Neural crest cell (in vitro differentiated cells): ENCODE data around the gene NADK2. TPM values are rescaled to one million over a fixed set of nuclear protein-coding genes. Genes with fewer than 3 reads are reported as not detected.

Source experiments
- DNase-seq: peaks from one replicate; pipeline ENCODE4 v3.0.0; 2021; ENCODE audit warnings: low read depth, mixed read lengths, low spot score
- H3K27ac Mint-ChIP-seq: one replicate; pipeline ENCODE4 v1.8.0; 2021; ENCODE audit warnings: mild to moderate bottlenecking, mixed read lengths; ENCODE audit not compliant: unreplicated experiment
- H3K27me3 Mint-ChIP-seq: 2 replicates; pipeline ENCODE4 v1.8.0; 2021; ENCODE audit warnings: low read depth, mild to moderate bottlenecking, mixed read lengths
- H3K36me3 Mint-ChIP-seq: 2 replicates; pipeline ENCODE4 v1.8.0; 2021; ENCODE audit warnings: low read depth, mild to moderate bottlenecking, mixed read lengths
- H3K4me1 Mint-ChIP-seq: 2 replicates; pipeline ENCODE4 v1.8.0; 2021; ENCODE audit warnings: mixed read lengths
- H3K4me3 Mint-ChIP-seq: one replicate; pipeline ENCODE4 v1.8.0; 2021; ENCODE audit warnings: mild to moderate bottlenecking, mixed read lengths
- H3K9me3 Mint-ChIP-seq: 2 replicates; pipeline ENCODE4 v1.8.0; 2021; ENCODE audit warnings: mixed read lengths
- microRNA-seq: library from miRNA; unstranded; fragments of <30 nt; microRNA quantifications from one replicate; pipeline ENCODE4, GENCODE V29; 2020
- total RNA-seq: library from RNA; stranded (reverse); gene quantifications from 2 replicates; pipeline ENCODE4 v1.2.1, GENCODE V29; 2021
- TF ChIP-seq, protein P1 (sequence below): fragments of 200-600 bp; sonication (generic); conservative IDR thresholded peaks from 2 replicates; pipeline ENCODE4 v1.5.0; 2021; ENCODE audit warnings: antibody characterized with exemption, mild to moderate bottlenecking

Gene NADK2
- total RNA-seq, 1 donor from 2014 or later: 29.2 TPM

DNA sequence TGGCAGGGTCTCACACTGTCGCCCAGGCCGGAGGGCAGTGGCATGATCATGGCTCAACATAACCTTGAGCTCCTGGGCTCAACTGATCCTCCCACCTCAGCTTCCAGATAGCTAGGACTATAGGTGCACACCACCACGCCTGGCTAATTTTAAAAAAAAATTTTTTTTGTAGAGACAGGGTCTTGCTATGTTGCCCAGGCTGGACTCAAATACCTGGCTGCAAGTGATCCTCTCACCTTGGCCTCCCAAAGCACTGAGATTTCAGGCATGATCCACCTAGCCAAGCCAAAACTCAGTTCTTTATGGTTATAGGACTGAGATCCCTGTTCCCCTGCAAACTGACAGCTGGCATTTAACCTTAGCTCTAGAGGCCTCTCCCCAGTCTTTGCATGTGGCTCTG, 95.3 kb downstream of the NADK2 start:
- Mint-ChIP-seq H3K27me3 (no peaks in the 10 kb centered on the region), H3K4me1 (peaks cover 10% of the 10 kb centered on the region), H3K4me3 (no peak overlapping the region), H3K27ac (no peak overlapping the region), H3K36me3 (no peaks in the 10 kb centered on the region), H3K9me3 (no peaks in the 10 kb centered on the region)
- TF ChIP-seq, protein P1, sequence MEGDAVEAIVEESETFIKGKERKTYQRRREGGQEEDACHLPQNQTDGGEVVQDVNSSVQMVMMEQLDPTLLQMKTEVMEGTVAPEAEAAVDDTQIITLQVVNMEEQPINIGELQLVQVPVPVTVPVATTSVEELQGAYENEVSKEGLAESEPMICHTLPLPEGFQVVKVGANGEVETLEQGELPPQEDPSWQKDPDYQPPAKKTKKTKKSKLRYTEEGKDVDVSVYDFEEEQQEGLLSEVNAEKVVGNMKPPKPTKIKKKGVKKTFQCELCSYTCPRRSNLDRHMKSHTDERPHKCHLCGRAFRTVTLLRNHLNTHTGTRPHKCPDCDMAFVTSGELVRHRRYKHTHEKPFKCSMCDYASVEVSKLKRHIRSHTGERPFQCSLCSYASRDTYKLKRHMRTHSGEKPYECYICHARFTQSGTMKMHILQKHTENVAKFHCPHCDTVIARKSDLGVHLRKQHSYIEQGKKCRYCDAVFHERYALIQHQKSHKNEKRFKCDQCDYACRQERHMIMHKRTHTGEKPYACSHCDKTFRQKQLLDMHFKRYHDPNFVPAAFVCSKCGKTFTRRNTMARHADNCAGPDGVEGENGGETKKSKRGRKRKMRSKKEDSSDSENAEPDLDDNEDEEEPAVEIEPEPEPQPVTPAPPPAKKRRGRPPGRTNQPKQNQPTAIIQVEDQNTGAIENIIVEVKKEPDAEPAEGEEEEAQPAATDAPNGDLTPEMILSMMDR: no peak
- no peak for DNase-seq

DNA sequence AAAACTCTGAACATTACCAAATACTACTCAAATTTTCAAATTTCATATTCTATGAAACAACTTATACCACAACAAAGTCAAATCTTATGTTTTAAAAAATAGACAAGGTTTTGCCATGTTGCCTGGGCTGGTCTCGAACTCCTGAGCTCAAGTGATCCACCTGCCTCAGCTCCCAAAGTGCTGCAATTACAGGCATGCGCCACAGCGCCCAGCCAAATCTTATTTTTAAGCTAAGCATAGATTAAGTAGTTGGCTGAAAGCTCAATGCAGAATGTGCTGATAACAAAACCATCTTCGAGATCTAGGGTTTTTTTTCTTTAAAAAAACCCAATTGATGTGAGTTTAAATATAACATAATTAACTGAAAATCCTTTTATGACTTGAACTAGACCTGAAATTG, 96.4 kb downstream of the NADK2 start:
- no peak overlapping the region for H3K27ac Mint-ChIP-seq

More for the DNA sequence above, 96.4 kb downstream of the NADK2 start:
- Mint-ChIP-seq H3K9me3 (no peaks in the 10 kb centered on the region), H3K36me3 (peaks cover 5% of the 10 kb centered on the region), H3K27me3 (no peaks in the 10 kb centered on the region), H3K4me1 (peaks cover 2% of the 10 kb centered on the region), H3K4me3 (no peak overlapping the region)
- no peak for DNase-seq
- TF ChIP-seq, protein P1: no peak

Small RNA genes within 50 kb of the gene (microRNA-seq; reads per million reads assigned to microRNA genes)
- gene MIR580: 5.3 reads per million

Other genes starting within 250 kb of the NADK2 start
- 0.64 and 0.79 TPM in 2 replicates for gene UGT3A2, start 175.0 kb downstream of the NADK2 start, total RNA-seq
- 7.7 and 9.1 TPM in 2 replicates for gene LMBRD2, start 90.0 kb downstream of the NADK2 start, total RNA-seq
- gene SKP2, start 89.8 kb downstream of the NADK2 start, total RNA-seq: 147 and 153 TPM in 2 replicates
- gene RANBP3L, start 60.0 kb upstream of the NADK2 start, total RNA-seq: not detected in 2 replicates